ENCODE data around the gene RAPGEF4. TPM values are rescaled to one million over a fixed set of nuclear protein-coding genes. Genes with fewer than 3 reads are reported as not detected.

RAPGEF4 gene
- total RNA-seq, 2 experiments from 2014 or later, result 0.21 TPM; not detected in 1

DNA sequence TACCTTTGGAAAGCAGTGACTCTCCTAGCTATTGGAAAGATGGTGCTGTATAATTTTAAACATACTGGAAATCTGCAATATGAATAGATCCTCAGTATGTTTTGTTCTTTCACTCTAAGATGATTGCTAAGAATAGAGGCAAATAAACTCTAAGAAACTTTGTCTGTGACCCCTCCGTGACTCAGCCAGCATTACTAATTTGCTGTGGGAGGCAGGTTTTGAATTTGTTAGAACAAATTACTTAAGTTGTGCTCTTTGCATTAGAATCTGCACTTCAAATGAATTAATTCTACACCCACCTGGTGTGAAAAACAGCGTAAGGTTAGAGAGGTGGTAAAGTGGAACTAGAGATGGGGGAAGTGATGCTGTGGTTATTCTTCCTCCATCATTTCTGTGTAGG, 142.2 kb downstream of the RAPGEF4 start:
- H3K4me1 Mint-ChIP-seq, result no peaks in the 10 kb centered on the region
- peaks cover 21% of the 10 kb centered on the region for H3K27me3 Mint-ChIP-seq
- H3K9me3 Mint-ChIP-seq (ENCODE audit: low read depth), result no peaks in the 10 kb centered on the region
- DNase-seq, result no peak
- CTCF ChIA-PET, result no interaction called here
- H3K27ac Mint-ChIP-seq, result no peak overlapping the region
- H3K4me3 Mint-ChIP-seq, result no peak overlapping the region
- no peak for ATAC-seq
- H3K36me3 Mint-ChIP-seq, result no peaks in the 10 kb centered on the region

DNA sequence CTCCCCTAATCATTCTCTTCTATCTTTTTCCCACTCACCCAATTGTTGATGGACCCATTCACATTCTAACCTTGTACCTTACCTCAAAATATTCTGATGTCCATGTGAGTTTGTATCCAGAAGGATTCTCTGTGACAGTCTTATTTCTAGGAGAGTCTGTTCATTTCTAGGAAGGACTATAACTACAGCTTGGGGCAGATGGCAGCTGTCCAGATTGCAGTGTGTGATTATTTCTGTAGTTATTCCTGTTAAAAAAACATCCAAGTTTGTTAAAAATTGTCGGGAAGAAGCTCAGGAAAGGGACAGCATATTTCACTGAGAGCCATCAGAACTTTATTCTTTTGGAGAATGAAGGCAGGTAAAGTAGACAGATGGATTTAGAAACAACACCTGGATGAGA, 142.6 kb downstream of the RAPGEF4 start:
- H3K4me3 Mint-ChIP-seq, result no peak overlapping the region
- CTCF ChIA-PET, result no interaction called here
- no peak for DNase-seq
- H3K4me1 Mint-ChIP-seq, result no peaks in the 10 kb centered on the region
- ATAC-seq, result no peak
- H3K27ac Mint-ChIP-seq, result no peak overlapping the region
- peaks cover 22% of the 10 kb centered on the region for H3K27me3 Mint-ChIP-seq
- H3K36me3 Mint-ChIP-seq, result no peaks in the 10 kb centered on the region
- H3K9me3 Mint-ChIP-seq (ENCODE audit: low read depth), result no peaks in the 10 kb centered on the region

DNA sequence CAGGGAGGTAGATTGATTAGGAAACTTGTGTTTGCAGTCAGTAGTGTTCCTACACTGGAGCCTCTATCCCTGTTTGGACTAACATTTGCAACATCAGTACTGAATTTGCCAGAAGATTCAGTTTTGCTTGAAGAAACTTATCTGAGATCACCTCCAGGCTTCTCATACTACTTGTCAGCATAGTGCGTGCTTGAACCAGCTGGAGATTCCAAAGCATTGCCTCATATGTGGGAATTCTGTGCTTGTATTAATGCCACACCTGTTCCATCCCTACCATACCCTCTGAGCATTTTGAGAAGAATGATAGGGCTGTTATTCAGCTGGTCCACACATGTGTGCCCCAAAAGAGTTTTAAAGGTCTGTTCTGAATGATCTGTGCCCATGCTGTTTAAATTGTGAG, 148.7 kb downstream of the RAPGEF4 start:
- Mint-ChIP-seq H3K4me1 (no peaks in the 10 kb centered on the region), H3K27me3 (peaks cover 26% of the 10 kb centered on the region), H3K4me3 (no peak overlapping the region), H3K36me3 (no peaks in the 10 kb centered on the region), H3K9me3 (ENCODE audit: low read depth) (no peaks in the 10 kb centered on the region), H3K27ac (no peak overlapping the region)
- ATAC-seq (no peak), DNase-seq (no peak)
- CTCF ChIA-PET, result no interaction called here

DNA sequence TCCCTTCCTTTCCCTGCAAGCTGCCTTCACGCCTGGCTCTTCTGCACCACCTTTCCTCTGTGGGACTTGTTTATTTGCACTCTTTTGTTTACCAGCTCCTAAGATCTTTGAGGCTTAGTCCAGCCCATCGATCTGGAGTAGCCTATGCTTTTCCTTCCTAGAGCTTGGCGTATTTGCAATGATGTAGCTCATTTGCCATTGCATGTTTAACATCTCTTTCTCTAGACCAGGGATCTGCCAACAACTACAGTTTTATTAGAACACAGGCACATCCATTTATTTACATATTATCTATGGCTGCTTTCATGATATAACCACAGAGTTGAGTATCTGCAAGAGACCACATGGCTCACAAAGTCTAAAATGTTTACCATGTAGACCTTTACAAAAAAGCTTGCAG, 150.4 kb downstream of the RAPGEF4 start:
- CTCF ChIA-PET, result no interaction called here
- H3K4me3 Mint-ChIP-seq, result no peak overlapping the region
- H3K36me3 Mint-ChIP-seq, result no peaks in the 10 kb centered on the region
- ATAC-seq (no peak), DNase-seq (no peak)
- H3K9me3 Mint-ChIP-seq (ENCODE audit: low read depth), result no peaks in the 10 kb centered on the region
- peaks cover 28% of the 10 kb centered on the region for H3K27me3 Mint-ChIP-seq
- H3K27ac Mint-ChIP-seq, result no peak overlapping the region
- no peaks in the 10 kb centered on the region for H3K4me1 Mint-ChIP-seq

DNA sequence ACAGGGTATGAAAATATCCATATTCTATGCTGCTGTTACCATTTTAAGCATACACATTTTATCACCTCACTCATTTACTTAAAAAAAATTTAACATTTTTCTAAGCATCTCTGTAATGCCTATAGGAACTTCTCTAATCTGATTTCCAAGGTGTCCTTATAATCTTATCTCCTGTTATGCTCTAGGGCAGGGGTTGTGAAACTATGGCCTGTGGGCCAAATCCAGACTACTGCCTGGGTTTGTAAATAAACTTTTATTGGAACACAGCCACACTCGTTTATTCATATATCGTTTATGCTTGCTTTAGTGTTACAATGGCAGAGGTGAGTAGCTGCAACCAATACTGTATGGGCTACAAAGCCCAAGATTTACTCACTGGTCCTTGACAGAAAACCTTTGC, 151.6 kb downstream of the RAPGEF4 start:
- no peaks in the 10 kb centered on the region for H3K4me1 Mint-ChIP-seq
- ATAC-seq (no peak), DNase-seq (no peak)
- CTCF ChIA-PET, result no interaction called here
- no peak overlapping the region for H3K27ac Mint-ChIP-seq
- H3K36me3 Mint-ChIP-seq, result no peaks in the 10 kb centered on the region
- H3K27me3 Mint-ChIP-seq, result peaks cover 31% of the 10 kb centered on the region
- H3K4me3 Mint-ChIP-seq, result no peak overlapping the region
- H3K9me3 Mint-ChIP-seq (ENCODE audit: low read depth), result no peaks in the 10 kb centered on the region

DNA sequence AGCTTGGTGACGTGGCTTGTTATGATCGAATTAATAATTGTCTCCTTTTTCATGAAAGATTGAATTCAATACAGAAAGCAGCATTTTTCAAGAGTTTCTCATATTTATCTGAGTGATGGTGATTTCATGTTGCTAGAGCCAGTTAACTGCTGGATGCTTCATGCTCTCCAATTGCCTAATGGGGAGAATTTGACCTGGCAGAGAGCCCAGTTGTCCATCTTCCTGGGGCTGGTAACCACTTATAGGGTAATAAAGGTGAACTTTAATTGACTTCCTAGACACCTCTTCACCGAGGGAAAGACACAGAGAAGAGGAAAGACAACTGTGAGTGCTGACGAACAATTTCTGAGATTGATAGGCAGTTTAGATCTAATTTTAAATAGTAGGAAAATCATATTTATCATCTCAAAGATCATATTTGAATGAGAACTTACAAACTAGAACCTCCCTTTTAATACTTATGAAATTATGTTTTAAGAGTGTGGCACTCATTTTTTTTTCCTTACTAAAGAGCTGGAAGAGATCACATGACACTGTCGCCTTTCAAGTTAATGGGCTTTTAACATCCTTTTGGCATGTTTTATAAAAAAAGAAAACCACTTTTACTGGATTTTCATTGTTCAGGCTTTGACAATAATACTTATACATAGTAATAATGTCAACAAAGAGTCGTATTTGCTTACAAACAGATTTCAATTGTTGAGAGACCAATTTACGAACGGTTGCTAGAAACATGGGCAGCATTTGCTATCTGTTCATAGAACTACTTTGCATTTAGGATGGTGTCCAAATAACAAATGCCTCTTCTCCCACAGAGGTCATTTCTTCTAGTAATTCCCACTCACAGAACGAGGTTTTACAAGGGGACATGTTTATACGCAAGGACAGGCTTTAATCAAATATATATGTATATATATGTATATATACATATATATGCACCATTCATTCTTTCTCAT, 153.3 kb downstream of the RAPGEF4 start:
- H3K27me3 Mint-ChIP-seq, result peaks cover 24% of the 10 kb centered on the region
- ATAC-seq, result no peak
- no peaks in the 10 kb centered on the region for H3K36me3 Mint-ChIP-seq
- no peak overlapping the region for H3K4me3 Mint-ChIP-seq
- H3K9me3 Mint-ChIP-seq (ENCODE audit: low read depth), result no peaks in the 10 kb centered on the region
- CTCF ChIA-PET, result no interaction called here
- H3K4me1 Mint-ChIP-seq, result no peaks in the 10 kb centered on the region
- DNase-seq, result no peak
- H3K27ac Mint-ChIP-seq, result no peak overlapping the region

DNA sequence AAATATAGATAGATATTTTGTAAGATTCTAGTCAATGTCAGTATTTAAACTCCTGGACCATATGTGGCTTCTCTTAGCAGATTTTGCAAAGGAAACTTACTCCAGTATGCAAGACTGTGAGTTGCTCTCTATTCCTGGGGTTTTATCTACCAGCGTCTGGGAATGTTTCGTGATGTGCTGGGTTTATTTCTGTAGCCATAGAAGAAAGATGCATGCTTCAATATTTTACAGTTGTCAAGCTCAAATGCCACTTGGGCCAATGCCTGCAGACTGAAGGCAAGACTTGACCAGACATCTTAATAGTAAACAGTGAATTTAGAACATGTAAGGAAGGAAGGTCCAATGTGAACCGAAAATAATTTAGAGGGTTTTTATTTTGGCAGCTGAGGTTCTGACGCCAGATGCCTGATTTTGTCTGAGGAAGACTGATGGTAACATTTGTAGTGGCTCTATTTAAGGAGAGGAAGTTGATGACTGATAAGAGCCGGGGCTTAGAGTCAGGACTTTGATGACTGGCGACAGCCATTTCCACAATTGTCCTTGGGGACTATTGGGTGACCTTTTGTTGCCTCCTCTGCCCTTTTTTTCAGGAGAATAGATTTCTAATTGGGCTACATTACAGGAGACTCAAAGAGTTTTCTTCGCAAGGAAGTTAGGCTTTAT, 154.3 kb downstream of the RAPGEF4 start:
- H3K27me3 Mint-ChIP-seq, result peaks cover 29% of the 10 kb centered on the region
- ATAC-seq, result no peak
- no peaks in the 10 kb centered on the region for H3K4me1 Mint-ChIP-seq
- H3K36me3 Mint-ChIP-seq, result no peaks in the 10 kb centered on the region
- CTCF ChIA-PET, result no interaction called here
- no peak for DNase-seq
- H3K9me3 Mint-ChIP-seq (ENCODE audit: low read depth), result no peaks in the 10 kb centered on the region
- no peak overlapping the region for H3K4me3 Mint-ChIP-seq
- H3K27ac Mint-ChIP-seq, result no peak overlapping the region

DNA sequence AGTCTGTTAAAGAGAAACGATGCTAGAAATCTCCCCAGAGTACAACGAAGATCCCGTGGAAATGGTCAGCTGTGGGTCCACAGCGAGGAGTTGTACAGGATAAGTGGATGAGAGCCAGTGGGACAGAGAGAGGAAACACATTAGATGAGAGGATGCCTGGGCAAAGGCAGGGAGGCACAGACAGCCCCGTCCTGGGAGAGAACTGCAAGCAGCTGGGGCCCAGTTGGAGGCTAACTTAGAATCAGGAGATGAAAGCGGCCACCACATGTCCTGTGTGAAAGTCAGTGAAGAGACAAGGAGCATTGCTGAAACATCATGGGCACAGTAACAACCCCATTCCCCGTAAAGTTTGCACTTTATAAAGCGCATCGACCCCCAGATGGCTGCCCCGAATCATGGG, 157.5 kb downstream of the RAPGEF4 start:
- CTCF ChIA-PET, result no interaction called here
- DNase-seq, result no peak

DNA sequence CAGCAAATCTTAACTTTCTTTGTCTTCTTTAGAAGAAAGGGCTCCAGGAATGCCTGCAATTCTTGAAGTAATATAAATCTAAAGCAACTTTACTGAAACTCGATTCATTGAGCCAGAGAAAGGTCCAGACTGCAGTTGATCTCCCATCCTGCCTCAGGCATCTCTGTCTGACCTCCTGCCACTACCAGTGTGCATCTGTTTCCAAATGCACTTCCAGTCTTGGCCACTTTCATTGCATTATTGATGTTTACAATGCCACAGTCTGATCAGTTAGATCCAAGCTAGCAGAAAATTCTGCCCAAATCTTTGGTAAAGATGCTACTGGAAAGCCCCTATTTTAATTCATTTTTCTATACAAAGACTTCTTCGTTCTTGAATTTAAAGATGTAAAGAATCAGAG, 158.0 kb downstream of the RAPGEF4 start:
- Mint-ChIP-seq H3K9me3 (ENCODE audit: low read depth) (no peaks in the 10 kb centered on the region), H3K36me3 (no peaks in the 10 kb centered on the region), H3K27ac (no peak overlapping the region), H3K4me3 (no peak overlapping the region), H3K27me3 (peaks cover 33% of the 10 kb centered on the region), H3K4me1 (no peaks in the 10 kb centered on the region)
- CTCF ChIA-PET, result no interaction called here
- DNase-seq (no peak), ATAC-seq (no peak)

More for the DNA sequence above, 157.5 kb downstream of the RAPGEF4 start:
- no peaks in the 10 kb centered on the region for H3K36me3 Mint-ChIP-seq
- no peaks in the 10 kb centered on the region for H3K9me3 Mint-ChIP-seq (ENCODE audit: low read depth)
- H3K27me3 Mint-ChIP-seq, result peaks cover 33% of the 10 kb centered on the region
- H3K27ac Mint-ChIP-seq, result no peak overlapping the region
- no peak overlapping the region for H3K4me3 Mint-ChIP-seq
- no peak for ATAC-seq
- no peaks in the 10 kb centered on the region for H3K4me1 Mint-ChIP-seq

DNA sequence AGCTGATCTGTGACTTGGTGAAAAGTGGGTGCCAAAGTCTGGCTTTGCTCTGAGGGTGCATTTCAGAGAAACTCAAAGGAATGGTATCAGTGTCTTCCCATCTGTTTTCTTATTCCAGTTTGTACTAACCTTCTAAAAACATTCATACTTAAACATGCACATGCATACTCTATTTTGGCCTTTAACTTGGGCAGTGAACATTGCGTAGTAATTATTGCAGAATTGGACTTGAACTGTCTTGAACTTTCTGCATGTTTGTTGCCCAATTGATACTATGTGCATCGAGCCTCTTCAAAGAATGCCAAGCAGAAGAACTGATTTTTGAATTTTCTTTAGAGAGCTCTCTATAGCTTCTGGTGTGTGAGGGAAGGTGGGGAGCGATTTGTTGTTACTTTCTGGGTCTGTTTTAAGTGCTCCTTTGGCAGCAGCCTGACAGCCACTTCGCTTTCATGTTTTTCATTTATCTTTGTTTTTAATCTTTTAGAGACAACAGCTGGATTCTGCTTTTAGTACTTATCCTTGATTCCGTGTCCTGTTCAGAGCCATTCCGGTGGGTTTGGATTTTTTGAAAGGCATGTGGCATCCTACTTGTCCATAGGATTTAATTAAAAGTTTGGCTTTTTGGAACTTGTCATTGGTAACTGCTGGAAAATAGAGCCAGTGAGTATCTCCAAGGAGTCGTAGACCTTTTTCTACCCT, 159.2 kb downstream of the RAPGEF4 start:
- CTCF ChIA-PET, result no interaction called here
- Mint-ChIP-seq H3K27me3 (peaks cover 38% of the 10 kb centered on the region), H3K27ac (no peak overlapping the region), H3K36me3 (no peaks in the 10 kb centered on the region), H3K4me3 (no peak overlapping the region), H3K4me1 (no peaks in the 10 kb centered on the region), H3K9me3 (ENCODE audit: low read depth) (no peaks in the 10 kb centered on the region)
- no peak for DNase-seq
- no peak for ATAC-seq

DNA sequence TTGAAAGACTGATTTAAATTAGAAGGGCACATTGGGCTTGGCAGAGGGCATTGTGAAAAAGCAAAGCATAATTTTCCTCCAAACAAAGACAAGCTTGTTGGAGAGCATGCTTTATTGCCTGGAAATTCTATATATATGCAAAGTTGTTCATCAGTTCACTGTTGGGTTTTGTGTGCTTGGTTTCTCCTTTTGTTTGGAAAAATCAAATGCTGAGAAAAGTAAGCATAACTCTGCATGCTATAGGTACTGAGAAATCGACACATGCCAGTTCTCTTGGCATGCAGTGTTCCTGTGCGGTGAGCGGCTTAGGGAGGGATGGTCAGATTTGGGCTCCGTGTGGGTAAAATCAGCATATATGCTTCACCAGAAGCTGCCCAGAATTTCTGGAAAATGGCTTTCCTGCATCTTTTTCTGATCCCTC, 161.0 kb downstream of the RAPGEF4 start:
- Mint-ChIP-seq H3K36me3 (no peaks in the 10 kb centered on the region), H3K27ac (no peak overlapping the region), H3K9me3 (ENCODE audit: low read depth) (no peaks in the 10 kb centered on the region), H3K27me3 (peaks cover 34% of the 10 kb centered on the region), H3K4me3 (no peak overlapping the region), H3K4me1 (no peaks in the 10 kb centered on the region)
- no peak for ATAC-seq
- CTCF ChIA-PET, result interaction anchor here (1.6 kb wide), 1 partner anchor 35 kb away, joined by 4 read pairs; no protein-coding TSS in a partner anchor
- no peak for DNase-seq

DNA sequence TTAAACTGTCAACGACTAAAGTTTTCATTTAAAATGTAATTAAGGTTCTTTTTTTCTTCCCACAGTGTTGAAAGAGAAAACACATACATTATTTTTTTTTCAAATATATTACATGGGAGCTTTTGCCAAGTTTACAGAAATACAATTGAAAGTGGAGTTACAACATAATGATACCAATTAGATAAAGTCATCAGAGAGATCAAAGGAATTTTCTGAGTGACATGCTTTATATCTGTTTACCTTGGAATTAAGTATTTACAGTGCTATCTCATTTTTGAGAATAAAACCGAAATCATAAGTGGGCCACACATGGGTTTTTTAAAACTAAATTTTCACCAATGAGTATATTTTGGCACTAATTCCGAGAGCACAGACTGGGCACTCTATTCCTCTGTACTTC, 165.2 kb downstream of the RAPGEF4 start:
- Mint-ChIP-seq H3K4me3 (no peak overlapping the region), H3K4me1 (no peaks in the 10 kb centered on the region), H3K27ac (no peak overlapping the region), H3K27me3 (peaks cover 23% of the 10 kb centered on the region), H3K36me3 (no peaks in the 10 kb centered on the region), H3K9me3 (ENCODE audit: low read depth) (no peaks in the 10 kb centered on the region)
- CTCF ChIA-PET, result no interaction called here
- no peak for ATAC-seq
- DNase-seq, result no peak

DNA sequence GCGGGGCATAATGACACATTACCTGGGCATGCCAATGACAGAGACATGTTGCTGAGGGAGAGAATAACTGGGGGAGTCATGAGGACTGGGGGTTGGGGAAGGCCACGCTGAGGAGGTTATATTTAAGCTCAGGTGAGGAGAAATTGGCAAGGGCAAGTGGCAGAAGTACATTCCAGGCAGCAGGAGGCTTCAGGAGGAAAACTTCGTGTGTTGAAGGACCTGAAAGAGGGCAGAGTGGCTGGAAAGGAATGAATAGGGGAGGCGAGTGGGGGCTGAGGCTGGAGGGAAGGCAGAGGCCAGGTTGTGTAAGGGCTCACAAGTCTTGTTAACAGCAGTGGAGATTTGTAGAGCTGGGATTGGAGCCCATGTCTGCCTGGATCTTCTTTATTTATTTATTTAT, 166.3 kb downstream of the RAPGEF4 start:
- Mint-ChIP-seq H3K4me1 (no peaks in the 10 kb centered on the region), H3K27ac (no peak overlapping the region), H3K27me3 (peaks cover 21% of the 10 kb centered on the region), H3K9me3 (ENCODE audit: low read depth) (no peaks in the 10 kb centered on the region), H3K4me3 (no peak overlapping the region), H3K36me3 (no peaks in the 10 kb centered on the region)
- no peak for DNase-seq
- CTCF ChIA-PET, result no interaction called here
- ATAC-seq, result no peak

DNA sequence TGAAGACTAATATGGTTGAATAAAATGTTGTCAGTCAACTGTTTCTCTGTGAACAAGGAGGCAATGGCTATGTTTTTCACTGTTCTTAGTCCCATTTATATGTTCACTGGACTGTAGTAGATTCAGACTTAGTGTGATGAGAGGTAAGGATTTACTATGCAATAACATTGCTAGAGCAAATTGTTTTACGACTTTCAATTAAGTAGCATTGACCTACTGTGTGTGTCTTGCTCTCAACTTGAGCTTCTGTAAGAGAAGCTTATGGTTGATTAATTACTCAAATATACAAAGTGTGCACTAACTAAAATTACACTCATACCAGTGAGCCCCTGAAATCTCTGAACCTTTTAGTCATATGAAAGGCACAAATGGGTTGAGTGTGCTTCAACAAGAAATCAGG, 168.6 kb downstream of the RAPGEF4 start:
- H3K4me1 Mint-ChIP-seq, result no peaks in the 10 kb centered on the region
- H3K36me3 Mint-ChIP-seq, result no peaks in the 10 kb centered on the region
- no peak overlapping the region for H3K27ac Mint-ChIP-seq
- ATAC-seq, result no peak
- CTCF ChIA-PET, result no interaction called here
- no peak for DNase-seq
- no peak overlapping the region for H3K4me3 Mint-ChIP-seq
- peaks cover 12% of the 10 kb centered on the region for H3K27me3 Mint-ChIP-seq
- H3K9me3 Mint-ChIP-seq (ENCODE audit: low read depth), result no peaks in the 10 kb centered on the region
